ENCODE results near the gene ANGPTL8.

The ANGPTL8 gene

DNA sequence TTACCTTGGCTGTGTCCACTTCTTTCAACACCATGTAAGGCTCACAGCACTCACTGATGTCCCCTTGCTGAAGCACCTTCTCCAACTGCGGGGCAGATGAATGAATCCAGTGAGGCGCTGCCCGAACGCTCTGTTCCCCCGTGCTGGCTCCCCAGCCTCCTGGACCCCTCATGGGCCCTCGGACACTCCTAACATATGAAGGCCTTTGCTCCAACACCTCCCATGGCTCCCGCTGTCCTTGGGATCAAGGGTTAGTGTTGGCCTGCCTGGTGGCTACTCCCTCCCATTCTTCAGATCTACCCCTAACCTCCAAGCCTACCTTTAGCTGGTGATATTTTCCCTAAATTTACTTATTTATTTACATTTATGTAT, 4.4 kb downstream of the ANGPTL8 start:
- Histone ChIP-seq H3K36me3 (ENCODE audit: control insufficient read depth, insufficient read depth, low read length) (no peaks in the 10 kb centered on the region), H3K9ac (ENCODE audit: low read length) (no peak overlapping the region), H3K9me3 (ENCODE audit: control insufficient read depth, low read length) (no peaks in the 10 kb centered on the region), H3K27me3 (ENCODE audit: control insufficient read depth, insufficient read depth, low read length) (no peaks in the 10 kb centered on the region), H3K4me1 (ENCODE audit: control insufficient read depth, insufficient read depth, low read length) (peaks cover 5% of the 10 kb centered on the region), H3K4me3 (ENCODE audit: low read length) (no peak overlapping the region)

DNA sequence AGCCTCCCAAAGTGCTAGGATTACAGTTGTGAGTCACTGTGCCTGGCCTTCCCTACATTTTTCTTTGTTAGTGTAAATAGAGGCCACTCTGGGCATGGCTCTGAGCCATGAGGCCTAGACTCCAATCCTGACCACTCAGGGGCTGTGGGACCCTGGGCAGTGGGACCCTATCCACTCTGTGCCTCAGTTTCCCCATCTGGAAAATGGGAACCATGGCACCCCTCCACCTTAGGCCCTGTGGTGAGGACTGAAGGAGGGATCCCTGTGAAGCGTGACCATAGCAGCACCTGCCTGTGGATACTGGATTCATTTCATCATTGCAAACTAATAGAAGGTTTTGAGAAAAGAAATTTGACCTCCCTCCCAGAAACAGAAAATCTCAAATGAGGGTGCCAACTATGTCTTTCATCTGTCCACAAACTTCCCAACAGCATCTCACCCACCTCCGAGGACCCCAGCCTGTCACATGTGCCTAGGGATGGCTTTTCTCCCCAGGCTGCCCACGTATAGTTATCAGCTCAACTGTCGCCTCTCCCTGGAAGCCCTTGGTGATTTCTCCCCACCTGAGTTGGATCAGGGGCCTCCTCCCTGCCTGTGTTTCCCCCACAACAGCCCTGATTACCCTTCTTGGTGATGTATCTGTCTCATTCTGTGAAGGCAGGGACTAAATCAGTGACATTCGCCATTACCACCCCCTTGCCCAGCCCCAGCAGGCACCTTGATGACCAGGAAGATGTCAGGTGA, 5.6 kb downstream of the ANGPTL8 start:
- Histone ChIP-seq H3K36me3 (ENCODE audit: control insufficient read depth, insufficient read depth, low read length) (no peaks in the 10 kb centered on the region), H3K27me3 (ENCODE audit: control insufficient read depth, insufficient read depth, low read length) (no peaks in the 10 kb centered on the region), H3K4me3 (ENCODE audit: low read length) (no peak overlapping the region), H3K9ac (ENCODE audit: low read length) (no peak overlapping the region), H3K4me1 (ENCODE audit: control insufficient read depth, insufficient read depth, low read length) (peaks cover 5% of the 10 kb centered on the region), H3K9me3 (ENCODE audit: control insufficient read depth, low read length) (no peaks in the 10 kb centered on the region)

DNA sequence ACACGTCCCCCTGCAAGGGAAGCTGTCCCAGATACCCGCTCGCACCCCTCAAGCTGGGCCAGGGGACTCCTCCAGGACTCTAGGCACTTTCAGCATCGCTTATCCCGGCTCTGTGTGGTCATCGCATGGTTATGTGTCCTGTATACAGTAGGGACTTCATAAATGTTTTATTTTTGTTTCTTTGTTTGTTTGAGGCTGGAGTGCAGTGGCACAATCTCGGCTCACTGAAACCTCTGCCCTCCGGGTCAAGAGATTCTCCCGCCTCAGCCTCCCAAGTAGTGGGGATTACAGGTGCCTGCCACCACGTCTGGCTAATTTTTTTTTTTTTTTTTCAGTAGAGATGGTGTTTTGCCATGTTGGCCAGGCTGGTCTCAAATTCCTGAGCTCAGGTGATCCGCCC, 7.5 kb downstream of the ANGPTL8 start:
- Histone ChIP-seq H3K4me1 (ENCODE audit: control insufficient read depth, insufficient read depth, low read length) (peaks cover 5% of the 10 kb centered on the region), H3K27me3 (ENCODE audit: control insufficient read depth, insufficient read depth, low read length) (no peaks in the 10 kb centered on the region), H3K9ac (ENCODE audit: low read length) (no peak overlapping the region), H3K9me3 (ENCODE audit: control insufficient read depth, low read length) (no peaks in the 10 kb centered on the region), H3K4me3 (ENCODE audit: low read length) (no peak overlapping the region), H3K36me3 (ENCODE audit: control insufficient read depth, insufficient read depth, low read length) (no peaks in the 10 kb centered on the region)

DNA sequence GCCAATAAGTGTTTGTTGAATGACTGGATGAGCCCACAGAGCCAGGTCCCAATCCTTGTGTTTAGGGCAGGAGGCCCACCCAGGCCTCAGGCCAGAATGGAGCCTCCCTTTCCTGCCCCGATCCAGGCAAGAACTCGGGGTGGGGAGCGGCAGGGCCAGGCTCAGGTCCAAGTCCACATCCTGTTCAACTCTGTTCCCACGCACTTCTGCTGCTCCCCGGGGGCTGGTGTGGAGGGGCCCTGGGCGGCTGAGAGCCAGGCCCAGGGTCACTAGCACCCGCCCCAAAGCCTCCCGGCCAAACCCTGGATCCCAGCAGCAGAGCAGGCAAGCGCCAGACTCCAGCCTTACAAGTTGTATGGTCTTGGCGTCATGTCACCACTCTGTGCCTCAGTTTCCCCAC, 8.0 kb downstream of the ANGPTL8 start:
- no peaks in the 10 kb centered on the region for H3K27me3 ChIP-seq (ENCODE audit: control insufficient read depth, insufficient read depth, low read length)
- H3K9me3 ChIP-seq (ENCODE audit: control insufficient read depth, low read length), result no peaks in the 10 kb centered on the region
- no peaks in the 10 kb centered on the region for H3K36me3 ChIP-seq (ENCODE audit: control insufficient read depth, insufficient read depth, low read length)
- H3K4me3 ChIP-seq (ENCODE audit: low read length), result no peak overlapping the region
- H3K4me1 ChIP-seq (ENCODE audit: control insufficient read depth, insufficient read depth, low read length), result peaks cover 5% of the 10 kb centered on the region
- H3K9ac ChIP-seq (ENCODE audit: low read length), result no peak overlapping the region

DNA sequence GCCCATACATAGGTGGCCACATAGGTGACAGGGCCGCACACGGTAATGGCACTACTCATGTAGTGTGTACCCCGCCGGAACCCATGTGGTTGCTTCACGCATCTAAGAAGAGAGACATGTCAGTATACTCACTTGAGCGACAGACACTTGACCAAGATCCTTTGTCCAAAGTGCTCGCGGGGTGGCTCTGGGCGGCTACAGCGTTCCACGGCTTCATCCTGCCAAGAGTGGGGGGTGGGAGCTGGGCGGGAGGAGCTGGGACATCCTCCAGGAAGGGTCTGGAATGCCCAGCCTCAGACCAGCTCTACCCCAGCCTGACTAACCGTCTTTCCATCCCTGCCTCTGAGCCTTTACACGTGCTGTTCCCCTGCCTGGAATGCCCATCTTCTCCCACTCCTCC, 8.5 kb downstream of the ANGPTL8 start:
- H3K4me3 ChIP-seq (ENCODE audit: low read length), result no peak overlapping the region
- H3K27me3 ChIP-seq (ENCODE audit: control insufficient read depth, insufficient read depth, low read length), result no peaks in the 10 kb centered on the region
- H3K9ac ChIP-seq (ENCODE audit: low read length), result no peak overlapping the region
- no peaks in the 10 kb centered on the region for H3K9me3 ChIP-seq (ENCODE audit: control insufficient read depth, low read length)
- no peaks in the 10 kb centered on the region for H3K36me3 ChIP-seq (ENCODE audit: control insufficient read depth, insufficient read depth, low read length)
- peaks cover 5% of the 10 kb centered on the region for H3K4me1 ChIP-seq (ENCODE audit: control insufficient read depth, insufficient read depth, low read length)

DNA sequence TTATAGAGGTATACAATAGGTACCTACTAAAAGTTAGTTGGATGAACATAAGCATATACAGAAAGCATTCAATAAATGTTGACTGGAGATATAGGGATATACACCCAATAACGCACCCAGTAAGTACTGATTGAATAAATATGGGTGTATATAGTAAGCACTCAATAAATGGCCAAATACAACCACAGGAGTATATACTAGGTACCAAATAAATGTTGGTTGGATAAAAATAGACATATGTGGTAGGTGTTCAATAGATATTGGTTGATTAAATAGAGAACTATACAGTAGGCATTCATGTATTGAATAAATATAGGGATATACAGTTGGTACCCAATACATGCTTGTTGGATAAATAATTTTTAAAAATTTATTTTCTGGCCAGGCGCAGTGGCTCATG, 9.4 kb downstream of the ANGPTL8 start:
- Histone ChIP-seq H3K9ac (ENCODE audit: low read length) (no peak overlapping the region), H3K4me3 (ENCODE audit: low read length) (no peak overlapping the region), H3K27me3 (ENCODE audit: control insufficient read depth, insufficient read depth, low read length) (no peaks in the 10 kb centered on the region), H3K36me3 (ENCODE audit: control insufficient read depth, insufficient read depth, low read length) (no peaks in the 10 kb centered on the region), H3K4me1 (ENCODE audit: control insufficient read depth, insufficient read depth, low read length) (peaks cover under 1% of the 10 kb centered on the region), H3K9me3 (ENCODE audit: control insufficient read depth, low read length) (no peaks in the 10 kb centered on the region)

DNA sequence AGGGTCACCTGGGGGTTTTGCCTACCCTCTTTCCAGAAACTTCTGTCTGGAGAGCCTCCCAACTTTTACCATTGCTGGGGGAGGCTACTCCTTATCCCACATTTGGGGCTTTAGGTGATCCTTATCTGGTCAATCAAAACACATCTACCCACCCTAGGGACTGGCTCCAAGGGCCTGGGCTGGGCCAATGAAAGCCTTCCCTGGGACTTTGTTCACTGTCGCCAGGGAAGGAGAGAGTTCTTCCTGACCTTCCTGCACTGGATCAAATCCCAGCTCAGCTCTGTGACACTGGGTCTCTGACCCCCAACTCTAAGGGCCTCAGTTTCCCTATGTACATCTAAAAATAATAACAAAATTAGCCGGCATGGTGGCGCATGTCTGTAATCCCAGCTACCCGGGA, 11.8 kb downstream of the ANGPTL8 start:
- Histone ChIP-seq H3K27me3 (ENCODE audit: control insufficient read depth, insufficient read depth, low read length) (no peaks in the 10 kb centered on the region), H3K9me3 (ENCODE audit: control insufficient read depth, low read length) (no peaks in the 10 kb centered on the region), H3K4me3 (ENCODE audit: low read length) (no peak overlapping the region), H3K9ac (ENCODE audit: low read length) (no peak overlapping the region), H3K4me1 (ENCODE audit: control insufficient read depth, insufficient read depth, low read length) (no peaks in the 10 kb centered on the region), H3K36me3 (ENCODE audit: control insufficient read depth, insufficient read depth, low read length) (no peaks in the 10 kb centered on the region)

DNA sequence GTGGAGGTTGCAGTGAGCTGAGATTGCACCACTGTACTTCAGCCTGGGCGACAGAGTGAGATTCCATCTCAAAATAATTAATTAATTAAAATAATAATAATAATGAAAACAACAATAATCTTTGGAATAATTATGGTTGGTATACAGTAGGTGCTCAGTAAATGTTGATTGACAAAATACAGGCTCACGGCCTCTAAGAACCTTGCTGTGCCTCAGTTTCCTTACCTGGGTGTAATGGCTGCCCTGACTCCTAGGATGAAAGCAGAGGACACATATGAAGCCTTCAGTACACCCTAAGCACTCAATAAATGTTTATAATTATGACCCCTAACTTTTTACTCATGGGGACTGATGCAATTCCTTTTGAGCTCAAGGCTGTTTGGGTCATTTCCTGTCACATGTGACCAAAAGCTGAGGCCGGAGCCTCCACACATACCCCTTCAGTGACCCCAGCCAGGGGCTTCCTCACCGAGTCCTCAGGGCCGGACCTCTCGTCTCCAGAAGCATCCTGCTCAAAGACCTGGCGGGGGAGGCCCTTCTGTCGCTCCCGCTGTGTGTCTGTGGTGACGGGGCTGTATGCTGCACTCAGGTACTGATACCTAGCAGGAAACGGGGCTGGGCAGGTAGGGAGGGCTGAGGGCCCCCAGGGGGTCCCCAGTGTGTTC, 12.4 kb downstream of the ANGPTL8 start:
- Histone ChIP-seq H3K4me3 (ENCODE audit: low read length) (no peak overlapping the region), H3K36me3 (ENCODE audit: control insufficient read depth, insufficient read depth, low read length) (no peaks in the 10 kb centered on the region), H3K4me1 (ENCODE audit: control insufficient read depth, insufficient read depth, low read length) (no peaks in the 10 kb centered on the region), H3K27me3 (ENCODE audit: control insufficient read depth, insufficient read depth, low read length) (no peaks in the 10 kb centered on the region), H3K9ac (ENCODE audit: low read length) (no peak overlapping the region), H3K9me3 (ENCODE audit: control insufficient read depth, low read length) (no peaks in the 10 kb centered on the region)

DNA sequence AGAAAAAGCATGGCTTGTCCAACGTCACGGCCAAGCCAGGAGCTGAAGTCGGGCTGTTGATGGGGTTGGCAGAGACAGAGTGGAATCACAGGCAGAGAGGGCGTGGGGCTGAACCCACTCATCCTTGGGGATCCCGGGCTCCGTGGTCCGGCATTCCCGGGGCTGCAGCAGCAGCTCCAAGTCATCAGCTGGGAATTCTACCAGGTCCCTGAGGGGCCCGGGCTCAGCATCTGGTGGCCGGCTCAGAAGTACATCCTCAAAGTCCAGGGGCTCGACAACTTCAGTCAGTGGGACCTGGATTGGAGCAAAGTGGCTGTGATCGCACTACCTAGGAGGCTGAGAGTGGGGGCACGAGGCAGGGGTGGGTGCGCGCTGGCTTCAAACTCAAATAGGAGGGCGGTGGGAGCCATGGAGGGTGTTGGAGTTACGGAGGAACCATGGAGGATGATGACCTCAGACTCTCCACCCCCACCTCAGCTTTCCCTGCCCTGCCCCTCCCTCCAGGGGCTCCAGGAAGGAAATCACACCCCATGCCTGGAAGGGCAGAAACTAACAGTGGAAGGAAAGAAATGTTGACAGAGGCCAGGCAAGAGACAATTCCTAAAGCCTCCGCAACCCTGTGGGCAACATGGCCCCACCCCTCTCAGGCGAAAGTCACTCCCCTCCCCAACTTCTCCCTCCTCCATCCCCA, 13.4 kb downstream of the ANGPTL8 start:
- H3K9me3 ChIP-seq (ENCODE audit: control insufficient read depth, low read length), result no peaks in the 10 kb centered on the region
- H3K36me3 ChIP-seq (ENCODE audit: control insufficient read depth, insufficient read depth, low read length), result no peaks in the 10 kb centered on the region
- no peaks in the 10 kb centered on the region for H3K27me3 ChIP-seq (ENCODE audit: control insufficient read depth, insufficient read depth, low read length)
- no peaks in the 10 kb centered on the region for H3K4me1 ChIP-seq (ENCODE audit: control insufficient read depth, insufficient read depth, low read length)
- H3K9ac ChIP-seq (ENCODE audit: low read length), result no peak overlapping the region
- no peak overlapping the region for H3K4me3 ChIP-seq (ENCODE audit: low read length)

DNA sequence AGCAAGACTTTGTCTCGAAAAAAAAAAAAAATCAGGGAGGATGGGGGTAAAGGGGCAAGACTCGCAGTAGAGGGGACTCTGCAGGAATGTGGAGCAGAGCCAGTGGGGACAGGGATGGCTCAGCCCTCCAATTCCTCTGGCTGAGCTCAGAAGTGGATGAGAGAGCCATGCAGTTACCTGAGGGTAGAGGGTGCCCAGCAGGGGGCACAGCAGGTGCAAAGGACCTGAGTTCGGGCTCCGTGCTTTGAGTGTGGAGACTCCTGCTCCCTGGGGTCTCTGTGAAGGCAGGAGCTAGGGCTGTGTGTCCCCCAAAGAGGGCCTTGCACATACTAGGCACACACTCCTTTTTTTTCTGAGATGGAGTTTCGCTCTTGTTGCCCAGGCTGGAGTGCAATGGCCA, 15.2 kb downstream of the ANGPTL8 start:
- Histone ChIP-seq H3K4me3 (ENCODE audit: low read length) (no peak overlapping the region), H3K36me3 (ENCODE audit: control insufficient read depth, insufficient read depth, low read length) (no peaks in the 10 kb centered on the region)

DNA sequence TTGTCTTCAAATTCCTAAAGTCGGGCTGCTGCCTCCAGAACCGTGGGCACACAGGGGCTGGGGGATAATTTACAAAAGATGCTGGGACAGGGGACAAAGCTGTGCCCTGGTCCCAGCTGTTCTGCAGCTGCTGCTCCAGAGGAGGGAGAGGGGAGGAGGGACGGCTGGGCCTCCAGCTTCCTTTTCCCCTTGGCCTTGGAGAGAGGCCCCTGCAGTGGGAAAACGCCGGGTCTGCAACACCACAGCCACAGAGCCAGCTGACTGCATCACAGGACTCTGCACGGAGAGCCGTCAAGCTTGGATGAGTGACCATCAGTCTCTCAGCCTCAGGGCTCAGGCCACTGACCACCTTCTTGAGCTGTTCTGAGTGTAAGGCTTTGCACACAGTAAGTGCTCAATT, 16.8 kb downstream of the ANGPTL8 start:
- Histone ChIP-seq H3K4me3 (ENCODE audit: low read length) (no peak overlapping the region), H3K9me3 (ENCODE audit: control insufficient read depth, low read length) (no peaks in the 10 kb centered on the region)

More for the DNA sequence above, 15.2 kb downstream of the ANGPTL8 start:
- no peak overlapping the region for H3K9ac ChIP-seq (ENCODE audit: low read length)
- H3K9me3 ChIP-seq (ENCODE audit: control insufficient read depth, low read length), result no peaks in the 10 kb centered on the region
- no peaks in the 10 kb centered on the region for H3K27me3 ChIP-seq (ENCODE audit: control insufficient read depth, insufficient read depth, low read length)
- no peaks in the 10 kb centered on the region for H3K4me1 ChIP-seq (ENCODE audit: control insufficient read depth, insufficient read depth, low read length)

DNA sequence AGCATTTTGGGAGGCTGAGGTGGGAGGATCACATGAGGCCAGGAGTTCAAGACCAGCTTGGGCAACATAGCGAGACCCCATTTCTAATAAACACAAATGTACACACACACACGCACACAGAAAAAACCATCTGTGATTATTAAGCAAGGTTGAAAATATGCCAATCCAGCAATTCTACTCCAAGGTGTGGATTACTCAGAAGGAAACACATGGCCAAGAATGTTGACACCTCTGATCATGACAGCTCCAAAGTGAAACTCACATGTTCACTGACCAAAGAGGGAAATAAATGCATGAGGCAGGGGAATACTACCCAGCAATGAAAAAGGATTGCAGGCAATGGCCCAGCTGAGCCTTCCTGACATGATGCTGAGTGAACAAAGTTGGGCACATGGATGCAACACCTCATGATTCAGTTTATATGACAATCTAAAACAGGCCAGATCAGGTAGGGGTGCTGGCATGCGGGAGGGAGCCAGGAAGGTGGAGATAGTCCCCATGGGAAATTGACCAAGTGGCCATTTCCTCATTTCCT, 18.5 kb downstream of the ANGPTL8 start:
- Histone ChIP-seq H3K36me3 (ENCODE audit: control insufficient read depth, insufficient read depth, low read length) (no peaks in the 10 kb centered on the region), H3K9ac (ENCODE audit: low read length) (no peak overlapping the region), H3K9me3 (ENCODE audit: control insufficient read depth, low read length) (no peaks in the 10 kb centered on the region), H3K4me1 (ENCODE audit: control insufficient read depth, insufficient read depth, low read length) (peaks cover 5% of the 10 kb centered on the region), H3K4me3 (ENCODE audit: low read length) (no peak overlapping the region), H3K27me3 (ENCODE audit: control insufficient read depth, insufficient read depth, low read length) (no peaks in the 10 kb centered on the region)

More for the DNA sequence above, 16.8 kb downstream of the ANGPTL8 start:
- H3K27me3 ChIP-seq (ENCODE audit: control insufficient read depth, insufficient read depth, low read length), result no peaks in the 10 kb centered on the region
- H3K9ac ChIP-seq (ENCODE audit: low read length), result no peak overlapping the region
- H3K36me3 ChIP-seq (ENCODE audit: control insufficient read depth, insufficient read depth, low read length), result no peaks in the 10 kb centered on the region
- H3K4me1 ChIP-seq (ENCODE audit: control insufficient read depth, insufficient read depth, low read length), result no peaks in the 10 kb centered on the region

All from mucosa of stomach (tissue), 1 donor.